OCI-LY7 (cell line): ENCODE results near the gene FEN1.

Experiments used
- EZH2phosphoT487 ChIP-seq: fragments of 200-600 bp; sonication (generic); IDR thresholded peaks from 2 replicates; pipeline ENCODE4 v1.6.1; 2018; ENCODE audit warnings: low read depth, borderline replicate concordance, mild to moderate bottlenecking, mixed run types, antibody characterized with exemption, low read length, moderate library complexity, mixed read lengths
- TF ChIP-seq, protein P1 (sequence below): fragments of 200-600 bp; sonication (generic); conservative IDR thresholded peaks from 2 replicates; pipeline ENCODE4 v1.5.1; 2014; ENCODE audit warnings: mild to moderate bottlenecking, antibody characterized with exemption, low read length, moderate library complexity, mixed read lengths

DNA sequence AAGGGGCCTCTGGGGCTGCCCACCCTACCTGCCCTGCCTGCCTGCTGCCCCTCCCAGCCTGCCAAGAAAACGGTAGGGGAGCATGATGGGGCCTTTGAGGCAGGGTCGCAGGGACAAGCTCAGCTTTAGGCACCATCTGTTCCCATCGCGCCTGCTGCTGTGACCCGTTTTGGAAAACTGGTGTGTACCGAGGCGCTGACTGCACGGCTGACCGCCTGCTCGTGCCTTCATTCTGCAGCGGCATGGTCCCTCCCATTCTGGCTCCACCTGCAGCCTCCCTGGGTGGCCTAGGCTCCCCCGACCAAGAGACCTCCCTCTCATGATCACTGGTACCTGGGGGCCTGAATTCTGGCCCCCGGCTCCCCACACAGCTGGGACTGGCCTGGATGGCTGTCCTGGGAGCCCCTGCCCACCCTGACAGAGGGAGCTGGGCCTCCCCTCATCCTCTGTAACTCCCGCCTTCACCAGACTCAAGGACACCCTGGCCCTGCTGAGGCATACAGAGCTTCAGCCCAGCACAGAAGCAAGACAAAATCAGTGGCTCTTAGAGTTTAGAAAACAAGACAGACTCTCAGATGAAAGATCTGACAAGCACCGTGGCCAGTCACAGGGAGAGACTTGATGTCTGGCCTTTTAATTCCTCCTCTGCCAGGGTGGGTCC, 46.8 kb upstream of the FEN1 start:
- TF ChIP-seq, protein P1, sequence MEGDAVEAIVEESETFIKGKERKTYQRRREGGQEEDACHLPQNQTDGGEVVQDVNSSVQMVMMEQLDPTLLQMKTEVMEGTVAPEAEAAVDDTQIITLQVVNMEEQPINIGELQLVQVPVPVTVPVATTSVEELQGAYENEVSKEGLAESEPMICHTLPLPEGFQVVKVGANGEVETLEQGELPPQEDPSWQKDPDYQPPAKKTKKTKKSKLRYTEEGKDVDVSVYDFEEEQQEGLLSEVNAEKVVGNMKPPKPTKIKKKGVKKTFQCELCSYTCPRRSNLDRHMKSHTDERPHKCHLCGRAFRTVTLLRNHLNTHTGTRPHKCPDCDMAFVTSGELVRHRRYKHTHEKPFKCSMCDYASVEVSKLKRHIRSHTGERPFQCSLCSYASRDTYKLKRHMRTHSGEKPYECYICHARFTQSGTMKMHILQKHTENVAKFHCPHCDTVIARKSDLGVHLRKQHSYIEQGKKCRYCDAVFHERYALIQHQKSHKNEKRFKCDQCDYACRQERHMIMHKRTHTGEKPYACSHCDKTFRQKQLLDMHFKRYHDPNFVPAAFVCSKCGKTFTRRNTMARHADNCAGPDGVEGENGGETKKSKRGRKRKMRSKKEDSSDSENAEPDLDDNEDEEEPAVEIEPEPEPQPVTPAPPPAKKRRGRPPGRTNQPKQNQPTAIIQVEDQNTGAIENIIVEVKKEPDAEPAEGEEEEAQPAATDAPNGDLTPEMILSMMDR = no peak
- TF ChIP-seq EZH2phosphoT487 = no peak
